Adrenal gland (tissue), 5 donors: ENCODE data around the gene NME7.

ENCODE experiments used
- POLR2A ChIP-seq, 2 donors: fragments of 450-650 bp; IDR thresholded peaks; one replicate each; pipeline ENCODE4 v1.6.1; 2017; ENCODE audit warnings: antibody characterized with exemption in 2 of 2, mild to moderate bottlenecking in 2 of 2, moderate library complexity in 1 of 2
- TF ChIP-seq, protein P1 (sequence below), 6 experiments: fragments of 450-650 bp in 4 of 6; fragments of 200-600 bp in 2 of 6; sonication (generic) in 1 of 6; IDR thresholded peaks; 1 replicate in 5 of 6; 2 replicates in 1 of 6; pipeline versions ENCODE4 v1.5.1 to v1.8.0; 2016 to 2021; ENCODE audit warnings: antibody characterized with exemption in 6 of 6, mild to moderate bottlenecking in 2 of 6, moderate library complexity in 1 of 6
- donor health status: DM: no; HTN: no; CAD: no.

DNA sequence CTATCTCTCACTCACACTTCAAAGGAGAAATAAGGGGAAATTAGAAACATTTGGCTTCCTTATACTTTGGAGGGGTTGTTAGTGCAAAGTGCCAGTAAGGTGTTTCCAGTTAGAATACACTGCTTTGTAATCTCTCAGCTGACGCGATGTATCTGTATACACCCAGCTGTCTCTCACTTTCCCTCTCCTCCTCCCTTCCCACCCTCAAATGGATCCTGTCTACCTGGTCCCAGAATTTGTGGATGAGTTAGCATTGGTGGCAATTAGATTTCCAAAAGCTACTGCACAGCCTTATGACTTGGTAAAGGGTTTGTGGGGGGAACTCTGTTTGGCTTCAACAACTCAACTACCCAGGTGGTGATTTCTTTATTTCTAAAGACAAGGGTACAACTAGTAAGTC, 250.6 kb downstream of the NME7 start:
- TF ChIP-seq, protein P1, sequence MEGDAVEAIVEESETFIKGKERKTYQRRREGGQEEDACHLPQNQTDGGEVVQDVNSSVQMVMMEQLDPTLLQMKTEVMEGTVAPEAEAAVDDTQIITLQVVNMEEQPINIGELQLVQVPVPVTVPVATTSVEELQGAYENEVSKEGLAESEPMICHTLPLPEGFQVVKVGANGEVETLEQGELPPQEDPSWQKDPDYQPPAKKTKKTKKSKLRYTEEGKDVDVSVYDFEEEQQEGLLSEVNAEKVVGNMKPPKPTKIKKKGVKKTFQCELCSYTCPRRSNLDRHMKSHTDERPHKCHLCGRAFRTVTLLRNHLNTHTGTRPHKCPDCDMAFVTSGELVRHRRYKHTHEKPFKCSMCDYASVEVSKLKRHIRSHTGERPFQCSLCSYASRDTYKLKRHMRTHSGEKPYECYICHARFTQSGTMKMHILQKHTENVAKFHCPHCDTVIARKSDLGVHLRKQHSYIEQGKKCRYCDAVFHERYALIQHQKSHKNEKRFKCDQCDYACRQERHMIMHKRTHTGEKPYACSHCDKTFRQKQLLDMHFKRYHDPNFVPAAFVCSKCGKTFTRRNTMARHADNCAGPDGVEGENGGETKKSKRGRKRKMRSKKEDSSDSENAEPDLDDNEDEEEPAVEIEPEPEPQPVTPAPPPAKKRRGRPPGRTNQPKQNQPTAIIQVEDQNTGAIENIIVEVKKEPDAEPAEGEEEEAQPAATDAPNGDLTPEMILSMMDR (IDR thresholded peaks at IDR 0.05): no peak
- TF ChIP-seq POLR2A (IDR thresholded peaks at IDR 0.05): no peak
